CD14-positive monocyte (primary cell): ENCODE results near the gene TACC2. TPM values are rescaled to one million over a fixed set of nuclear protein-coding genes. Genes with fewer than 3 reads are reported as not detected.

Experiments used
- DNase-seq, 3 donors: peaks; one replicate each; pipeline ENCODE4 v3.0.0-alpha.2; 2011 to 2022
- H2AFZ ChIP-seq: 2 replicates; pipeline ENCODE4 v1.6.0; 2012; ENCODE audit warnings: mild to moderate bottlenecking, low read depth, low read length, inconsistent platforms; ENCODE audit not compliant: insufficient read depth, poor library complexity, severe bottlenecking
- H3K27ac ChIP-seq, 2 donors: 1 replicate in 1 of 2; 2 replicates in 1 of 2; pipeline ENCODE4 v1.5.1; 2012 to 2013; ENCODE audit warnings: low read length in 2 of 2, control low read depth in 1 of 2, inconsistent platforms in 1 of 2, low read depth in 1 of 2, mild to moderate bottlenecking in 1 of 2
- H3K27me3 ChIP-seq, 2 donors: one replicate each; pipeline versions ENCODE4 v1.6.0 to v1.6.1; 2011 to 2013; ENCODE audit warnings: low read length in 2 of 2; ENCODE audit not compliant: control insufficient read depth in 2 of 2, insufficient read depth in 2 of 2
- H3K36me3 ChIP-seq, 2 donors: replicated peaks in 1 of 2; 1 replicate in 1 of 2; 2 replicates in 1 of 2; pipeline versions ENCODE4 v1.5.1 to v1.6.1; 2012 to 2013; ENCODE audit warnings: low read length in 2 of 2, control low read depth in 1 of 2, inconsistent platforms in 1 of 2, mild to moderate bottlenecking in 1 of 2; ENCODE audit not compliant: insufficient read depth in 2 of 2, control insufficient read depth in 1 of 2
- H3K4me1 ChIP-seq, 2 donors: 1 replicate in 1 of 2; 2 replicates in 1 of 2; pipeline versions ENCODE4 v1.5.1 to v1.6.1; 2012 to 2013; ENCODE audit warnings: low read length in 2 of 2, control low read depth in 1 of 2, inconsistent platforms in 1 of 2, mild to moderate bottlenecking in 1 of 2, moderate library complexity in 1 of 2; ENCODE audit not compliant: insufficient read depth in 2 of 2, control insufficient read depth in 1 of 2
- H3K4me2 ChIP-seq: replicated peaks from 2 replicates; pipeline ENCODE3; 2012; ENCODE audit warnings: low read length, moderate library complexity, mild to moderate bottlenecking; ENCODE audit not compliant: poor library complexity, severe bottlenecking; ENCODE audit errors: extremely low read depth
- H3K4me3 ChIP-seq, 3 experiments: fragments of 200-600 bp in 1 of 3; sonication (generic) in 1 of 3; replicated peaks in 1 of 3; 1 replicate in 2 of 3; 2 replicates in 1 of 3; pipeline ENCODE4 v1.5.1; 2011 to 2013; ENCODE audit warnings: low read length in 3 of 3, mild to moderate bottlenecking in 3 of 3, control low read depth in 2 of 3, low read depth in 2 of 3, inconsistent platforms in 1 of 3, moderate library complexity in 1 of 3
- H3K79me2 ChIP-seq: 2 replicates; pipeline ENCODE4 v1.6.0; 2012; ENCODE audit warnings: mild to moderate bottlenecking, control low read depth, inconsistent platforms, low read length, moderate library complexity; ENCODE audit not compliant: insufficient read depth
- H3K9ac ChIP-seq: 2 replicates; pipeline ENCODE4 v1.6.0; 2017; ENCODE audit warnings: low read length, mild to moderate bottlenecking; ENCODE audit not compliant: insufficient read depth, poor library complexity, severe bottlenecking
- H3K9me3 ChIP-seq, 2 donors: replicated peaks in 1 of 2; 1 replicate in 1 of 2; 2 replicates in 1 of 2; pipeline versions ENCODE4 v1.5.1 to v1.6.1; 2012 to 2013; ENCODE audit warnings: low read length in 2 of 2, control low read depth in 1 of 2; ENCODE audit not compliant: control insufficient read depth in 1 of 2, insufficient read depth in 1 of 2
- H4K20me1 ChIP-seq: 2 replicates; pipeline ENCODE4 v1.6.0; 2012; ENCODE audit warnings: mild to moderate bottlenecking, low read length, control low read depth, moderate library complexity; ENCODE audit not compliant: insufficient read depth
- H3K27ac Mint-ChIP-seq, 7 donors: one replicate each; pipeline ENCODE4 v1.8.0; 2020; ENCODE audit warnings: mild to moderate bottlenecking in 7 of 7, mixed read lengths in 7 of 7, moderate library complexity in 6 of 7, inconsistent platforms in 2 of 7
- H3K27me3 Mint-ChIP-seq, 3 donors: one replicate each; pipeline ENCODE4 v1.8.0; 2021 to 2022; ENCODE audit warnings: low read depth in 3 of 3, mild to moderate bottlenecking in 3 of 3, mixed read lengths in 3 of 3, moderate library complexity in 3 of 3, inconsistent platforms in 1 of 3
- H3K36me3 Mint-ChIP-seq, 2 donors: one replicate each; pipeline ENCODE4 v1.8.0; 2020; ENCODE audit warnings: mixed read lengths in 2 of 2, inconsistent platforms in 1 of 2, mild to moderate bottlenecking in 1 of 2
- H3K4me1 Mint-ChIP-seq: one replicate; pipeline ENCODE4 v1.8.0; 2020; ENCODE audit warnings: mild to moderate bottlenecking, mixed read lengths
- H3K4me3 Mint-ChIP-seq, 2 donors: one replicate each; pipeline ENCODE4 v1.8.0; 2020; ENCODE audit warnings: mild to moderate bottlenecking in 2 of 2, mixed read lengths in 2 of 2, moderate library complexity in 1 of 2
- H3K9me3 Mint-ChIP-seq, 7 donors: one replicate each; pipeline ENCODE4 v1.8.0; 2020 to 2022; ENCODE audit warnings: mixed read lengths in 7 of 7, mild to moderate bottlenecking in 6 of 7, moderate library complexity in 6 of 7, inconsistent platforms in 2 of 7
- whole genome bisulfite sequencing: methylation state at CpG from one replicate; pipeline ENCODE4 v1.1.5; 2013; ENCODE audit warnings: missing lambda C conversion rate; ENCODE audit not compliant: insufficient coverage; 5-methylcytosine and 5-hydroxymethylcytosine counted together
- intact Hi-C, 2 donors: fragments of 100-400 bp; cut with micrococcal nuclease; formaldehyde crosslinking; loops; one replicate each; pipeline versions ENCODE4 v1.15.0 to v1.15.1; 2023
- polyA plus RNA-seq, 3 donors: library from polyadenylated mRNA; depleted of rRNA in 1 of 3; unstranded in 2 of 3; stranded (reverse) in 1 of 3; fragments of 300-500 nt in 2 of 3; fragments of >200 nt in 1 of 3; fragmentation: Illumina TruSeq in 2 of 3; gene quantifications; 1 replicate in 2 of 3; 2 replicates in 1 of 3; pipeline ENCODE4 v1.2.3, GENCODE V29; 2012 to 2021
- TF ChIP-seq, protein P1 (sequence below): fragments of 200-600 bp; IDR thresholded peaks from one replicate; pipeline ENCODE4 v1.8.0; 2022; ENCODE audit warnings: antibody characterized with exemption, mild to moderate bottlenecking

The TACC2 gene
- polyA plus RNA-seq, 3 donors = 0.03 TPM; not detected in 2

- Histone ChIP-seq H3K79me2 (no peaks in the 10 kb centered on the region), H2AFZ (no peak overlapping the region)
Measured at GRCh38 chr10:122220736-122221135, 231.8 kb downstream of the TACC2 start.

DNA sequence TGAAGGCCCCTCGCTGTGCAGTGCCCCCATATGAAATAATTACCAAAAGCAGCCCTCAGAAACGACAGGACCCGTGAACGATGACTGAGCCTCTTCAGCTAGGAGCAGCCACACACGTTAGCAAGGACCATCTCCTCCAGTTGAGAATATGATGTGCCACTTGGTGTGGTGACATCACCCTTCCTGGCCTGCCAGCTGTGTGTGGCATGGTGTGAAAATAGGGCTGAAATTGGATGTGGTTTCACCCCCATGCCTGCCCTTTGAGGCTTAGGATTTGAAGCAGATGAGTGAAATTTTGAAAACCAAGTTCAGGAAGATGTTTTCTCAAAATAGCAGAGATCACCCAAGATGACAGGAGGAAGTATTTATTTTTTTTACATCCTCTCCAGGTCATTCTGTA lies 233.0 kb downstream of the TACC2 start:
- Histone ChIP-seq H3K27ac (no peak overlapping the region), H3K9ac (no peak overlapping the region), H4K20me1 (no peaks in the 10 kb centered on the region), H3K36me3 (no peaks in the 10 kb centered on the region), H3K27me3 (no peaks in the 10 kb centered on the region), H2AFZ (no peak overlapping the region), H3K4me1 (no peaks in the 10 kb centered on the region), H3K79me2 (no peaks in the 10 kb centered on the region), H3K4me3 (no peak overlapping the region), H3K9me3 (no peaks in the 10 kb centered on the region), H3K4me2 (no peak overlapping the region)
- intact Hi-C loops = no loop called here
- DNase-seq = no peak
- no peaks in the 10 kb centered on the region for H3K4me1 Mint-ChIP-seq
- TF ChIP-seq, protein P1, sequence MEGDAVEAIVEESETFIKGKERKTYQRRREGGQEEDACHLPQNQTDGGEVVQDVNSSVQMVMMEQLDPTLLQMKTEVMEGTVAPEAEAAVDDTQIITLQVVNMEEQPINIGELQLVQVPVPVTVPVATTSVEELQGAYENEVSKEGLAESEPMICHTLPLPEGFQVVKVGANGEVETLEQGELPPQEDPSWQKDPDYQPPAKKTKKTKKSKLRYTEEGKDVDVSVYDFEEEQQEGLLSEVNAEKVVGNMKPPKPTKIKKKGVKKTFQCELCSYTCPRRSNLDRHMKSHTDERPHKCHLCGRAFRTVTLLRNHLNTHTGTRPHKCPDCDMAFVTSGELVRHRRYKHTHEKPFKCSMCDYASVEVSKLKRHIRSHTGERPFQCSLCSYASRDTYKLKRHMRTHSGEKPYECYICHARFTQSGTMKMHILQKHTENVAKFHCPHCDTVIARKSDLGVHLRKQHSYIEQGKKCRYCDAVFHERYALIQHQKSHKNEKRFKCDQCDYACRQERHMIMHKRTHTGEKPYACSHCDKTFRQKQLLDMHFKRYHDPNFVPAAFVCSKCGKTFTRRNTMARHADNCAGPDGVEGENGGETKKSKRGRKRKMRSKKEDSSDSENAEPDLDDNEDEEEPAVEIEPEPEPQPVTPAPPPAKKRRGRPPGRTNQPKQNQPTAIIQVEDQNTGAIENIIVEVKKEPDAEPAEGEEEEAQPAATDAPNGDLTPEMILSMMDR = no peak
- H3K4me3 Mint-ChIP-seq = no peak overlapping the region
- H3K27me3 Mint-ChIP-seq = peaks cover 2 to 22% (median 4%) of the 10 kb centered on the region in 3 donors
- 78% methylated on average over 3 of the region's 5 CpGs for WGBS
- H3K36me3 Mint-ChIP-seq = no peaks in the 10 kb centered on the region
- H3K9me3 Mint-ChIP-seq = peaks cover 0 to 3% (median 0%) of the 10 kb centered on the region in 7 donors
- no peak overlapping the region for H3K27ac Mint-ChIP-seq

More at GRCh38 chr10:122220736-122221135, 231.8 kb downstream of the TACC2 start:
- Histone ChIP-seq H3K36me3 (no peaks in the 10 kb centered on the region), H3K4me1 (no peaks in the 10 kb centered on the region), H4K20me1 (no peaks in the 10 kb centered on the region), H3K9ac (no peak overlapping the region), H3K4me2 (no peak overlapping the region), H3K27me3 (no peaks in the 10 kb centered on the region), H3K9me3 (no peaks in the 10 kb centered on the region), H3K4me3 (no peak overlapping the region), H3K27ac (no peak overlapping the region)
- Mint-ChIP-seq H3K4me3 (no peak overlapping the region), H3K27me3 (peaks cover 3 to 14% (median 4%) of the 10 kb centered on the region in 3 donors), H3K27ac (no peak overlapping the region), H3K9me3 (peaks cover 0 to 3% (median 0%) of the 10 kb centered on the region in 7 donors), H3K4me1 (no peaks in the 10 kb centered on the region), H3K36me3 (no peaks in the 10 kb centered on the region)
- WGBS = 92% methylated on average over 2 of the region's 2 CpGs
- intact Hi-C loops = no loop called here
- no peak for DNase-seq
- TF ChIP-seq, protein P1 = no peak
